ENCODE results near the gene TBPL1. TPM values are rescaled to one million over a fixed set of nuclear protein-coding genes. Genes with fewer than 3 reads are reported as not detected.

TBPL1 gene
- total RNA-seq, 1 donor from 2014 or later, result 13.4 TPM

DNA sequence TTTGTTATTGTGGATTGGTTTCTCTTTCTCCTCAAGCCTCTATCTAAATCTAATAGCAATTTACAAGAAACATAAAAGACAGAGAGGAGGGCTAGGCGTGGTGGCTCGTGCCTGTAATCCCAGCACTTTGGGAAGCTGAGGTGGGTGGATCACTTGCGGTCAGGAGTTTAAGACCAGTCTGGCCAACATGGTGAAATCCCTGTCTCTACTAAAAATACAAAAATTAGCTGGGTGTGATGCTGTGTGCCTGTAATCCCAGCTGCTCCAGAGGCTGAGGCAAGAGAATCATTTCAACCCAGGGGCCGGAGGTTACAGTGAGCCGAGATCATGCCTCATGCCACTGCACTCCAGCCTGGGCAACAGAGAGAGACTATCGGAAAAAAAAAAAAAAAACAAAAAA lies 52.8 kb downstream of the TBPL1 start:
- H3K27me3 ChIP-seq (ENCODE audit: low read depth), result no peaks in the 10 kb centered on the region

GRCh38 chr6:134007077-134007476 lies 54.1 kb downstream of the TBPL1 start:
- Histone ChIP-seq H3K36me3 (peaks cover 25% of the 10 kb centered on the region), H3K27me3 (ENCODE audit: low read depth) (no peaks in the 10 kb centered on the region), H3K4me1 (peaks cover 11% of the 10 kb centered on the region), H3K9me3 (replicated peaks) (no peaks in the 10 kb centered on the region), H3K4me3 (no peak overlapping the region), H3K27ac (replicated peaks) (no peak overlapping the region)
- DNase-seq, result no peak
- TF ChIP-seq CTCF (IDR thresholded peaks at IDR 0.05; ENCODE audit: borderline replicate concordance), result no peak
- intact Hi-C loops (cut with micrococcal nuclease), result no loop called here

More for the DNA sequence above, 52.8 kb downstream of the TBPL1 start:
- no peak for DNase-seq
- H3K36me3 ChIP-seq, result peaks cover 30% of the 10 kb centered on the region
- intact Hi-C loops (cut with micrococcal nuclease), result no loop called here
- no peak overlapping the region for H3K4me3 ChIP-seq
- TF ChIP-seq CTCF (IDR thresholded peaks at IDR 0.05; ENCODE audit: borderline replicate concordance), result no peak
- H3K27ac ChIP-seq (replicated peaks), result no peak overlapping the region
- H3K4me1 ChIP-seq, result peaks cover 11% of the 10 kb centered on the region
- no peaks in the 10 kb centered on the region for H3K9me3 ChIP-seq (replicated peaks)

- Histone ChIP-seq H3K4me3 (no peak overlapping the region), H3K27ac (replicated peaks) (no peak overlapping the region), H3K9me3 (replicated peaks) (no peaks in the 10 kb centered on the region), H3K36me3 (peaks cover 7% of the 10 kb centered on the region), H3K27me3 (ENCODE audit: low read depth) (no peaks in the 10 kb centered on the region), H3K4me1 (peaks cover 11% of the 10 kb centered on the region)
- no peak for TF ChIP-seq CTCF (IDR thresholded peaks at IDR 0.05; ENCODE audit: borderline replicate concordance)
- intact Hi-C loops (cut with micrococcal nuclease), result no loop called here
- no peak for DNase-seq
These were observed 56.9 kb downstream of the TBPL1 start for GRCh38 chr6:134009876-134010275.

GRCh38 chr6:134010400-134010799 lies 57.4 kb downstream of the TBPL1 start:
- no peak for TF ChIP-seq CTCF (IDR thresholded peaks at IDR 0.05; ENCODE audit: borderline replicate concordance)
- H3K27ac ChIP-seq (replicated peaks), result no peak overlapping the region
- no peak overlapping the region for H3K4me3 ChIP-seq
- peaks cover 7% of the 10 kb centered on the region for H3K36me3 ChIP-seq
- DNase-seq, result no peak
- no peaks in the 10 kb centered on the region for H3K9me3 ChIP-seq (replicated peaks)
- peaks cover 15% of the 10 kb centered on the region for H3K4me1 ChIP-seq
- intact Hi-C loops (cut with micrococcal nuclease), result no loop called here
- no peaks in the 10 kb centered on the region for H3K27me3 ChIP-seq (ENCODE audit: low read depth)

- no peak for DNase-seq
- Histone ChIP-seq H3K27me3 (ENCODE audit: low read depth) (no peaks in the 10 kb centered on the region), H3K27ac (replicated peaks) (no peak overlapping the region), H3K36me3 (peaks cover 7% of the 10 kb centered on the region), H3K9me3 (replicated peaks) (no peaks in the 10 kb centered on the region), H3K4me1 (peaks cover 19% of the 10 kb centered on the region), H3K4me3 (no peak overlapping the region)
- no peak for TF ChIP-seq CTCF (IDR thresholded peaks at IDR 0.05; ENCODE audit: borderline replicate concordance)
- intact Hi-C loops (cut with micrococcal nuclease), result no loop called here
These were observed 58.0 kb downstream of the TBPL1 start for GRCh38 chr6:134010974-134011373.
